Measurements from ENCODE around the gene ATG2A.
A peak's percentile ranks its signal among the peaks of the same experiment; 100 is the strongest.

Gene ATG2A

GRCh38 chr11:64916775-64917662, at the start of gene ATG2A:
TSS of gene ATG2A (minus strand) at chr11:64917209. CDS start at chr11:64917135, 74 bp downstream.
- peak; percentile 100 for DNase-seq (ENCODE audit: low spot score)

GRCh38 chr11:64963072-64963631, 46.1 kb upstream of the ATG2A start:
- no peak for DNase-seq (ENCODE audit: low spot score)

GRCh38 chr11:64960719-64961118, 43.7 kb upstream of the ATG2A start:
- no peak for DNase-seq (ENCODE audit: low spot score)

- no peak for DNase-seq (ENCODE audit: low spot score)
These were observed 42.5 kb upstream of the ATG2A start for GRCh38 chr11:64959498-64959897.

DNA sequence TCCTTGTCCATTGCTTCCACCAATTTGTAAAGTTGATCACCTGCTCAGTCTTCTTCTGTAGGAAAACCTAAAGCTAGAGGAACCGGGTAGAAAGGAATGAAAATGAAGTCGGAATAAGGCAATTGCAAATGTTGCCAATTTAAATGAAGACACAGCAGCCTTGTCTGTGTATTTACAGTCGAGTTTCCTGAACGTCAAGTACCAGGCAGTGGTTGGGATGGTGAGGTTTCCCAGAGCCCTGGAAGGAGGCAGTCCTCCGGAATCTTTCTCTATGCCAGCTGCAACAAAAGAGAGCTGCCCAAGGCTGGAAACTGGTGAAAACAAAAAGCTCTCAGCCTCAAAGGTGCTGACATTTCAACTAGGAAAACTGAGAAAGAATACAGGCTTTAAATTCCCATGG, 37.2 kb upstream of the ATG2A start:
- no peak for DNase-seq (ENCODE audit: low spot score)

GRCh38 chr11:64951529-64951928, 34.5 kb upstream of the ATG2A start:
- DNase-seq (ENCODE audit: low spot score) = no peak

GRCh38 chr11:64947208-64947814, 30.3 kb upstream of the ATG2A start:
- no peak for DNase-seq (ENCODE audit: low spot score)

GRCh38 chr11:64936539-64936938, 19.5 kb upstream of the ATG2A start:
- no peak for DNase-seq (ENCODE audit: low spot score)

- no peak for DNase-seq (ENCODE audit: low spot score)
These were observed 18.5 kb upstream of the ATG2A start, which contains the start of gene GPHA2 for GRCh38 chr11:64935359-64936081. TSS of gene GPHA2 (minus strand) at chr11:64935893. CDS start at chr11:64935460, 433 bp downstream.

- DNase-seq (ENCODE audit: low spot score) = no peak
These were observed 17.8 kb upstream of the ATG2A start for GRCh38 chr11:64934682-64935358.

DNA sequence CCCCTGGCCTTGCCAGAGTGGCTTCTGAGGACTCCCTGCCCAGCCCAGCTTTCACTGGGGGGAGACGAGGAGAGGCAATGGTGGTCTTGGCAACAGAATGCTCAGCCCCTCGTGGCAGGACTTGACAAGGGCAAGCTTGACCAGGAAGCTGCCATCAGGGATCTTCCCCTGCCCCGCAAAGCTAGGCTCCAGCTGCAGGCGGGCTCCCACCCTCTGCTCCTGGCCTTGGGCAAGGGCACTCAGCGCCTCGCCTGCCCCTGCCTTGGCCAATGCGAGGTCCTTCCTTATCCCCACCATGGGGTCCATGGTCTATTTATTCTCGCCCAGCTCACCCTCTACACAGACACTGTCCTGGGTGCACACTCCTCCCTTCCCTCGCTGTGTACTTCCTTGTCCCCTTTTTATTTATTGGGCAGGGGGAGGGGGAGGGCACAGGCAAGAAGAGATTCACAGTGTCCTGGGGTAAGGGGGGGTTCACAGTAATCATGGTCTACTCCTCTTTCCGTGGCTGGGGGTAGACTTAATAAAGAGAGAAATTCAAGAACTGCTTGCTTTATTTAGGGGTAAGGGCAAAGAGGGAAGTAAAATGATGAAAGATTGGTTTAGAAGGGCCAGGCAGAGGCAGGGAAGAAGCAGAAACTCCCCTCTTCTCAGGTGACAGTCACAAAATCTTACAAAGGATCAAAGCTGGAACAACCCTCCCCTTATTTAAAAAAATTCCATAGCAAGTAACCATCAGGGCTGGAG, 17.1 kb upstream of the ATG2A start:
- DNase-seq (ENCODE audit: low spot score) = no peak

- no peak for DNase-seq (ENCODE audit: low spot score)
These were observed 16.4 kb upstream of the ATG2A start for GRCh38 chr11:64933213-64933934.

- no peak for DNase-seq (ENCODE audit: low spot score)
These were observed 15.3 kb upstream of the ATG2A start for GRCh38 chr11:64932324-64932723.

GRCh38 chr11:64931290-64931689, 14.3 kb upstream of the ATG2A start:
- no peak for DNase-seq (ENCODE audit: low spot score)

GRCh38 chr11:64930340-64930739, 13.3 kb upstream of the ATG2A start:
- no peak for DNase-seq (ENCODE audit: low spot score)

GRCh38 chr11:64929625-64930024, 12.6 kb upstream of the ATG2A start:
- DNase-seq (ENCODE audit: low spot score) = no peak

DNA sequence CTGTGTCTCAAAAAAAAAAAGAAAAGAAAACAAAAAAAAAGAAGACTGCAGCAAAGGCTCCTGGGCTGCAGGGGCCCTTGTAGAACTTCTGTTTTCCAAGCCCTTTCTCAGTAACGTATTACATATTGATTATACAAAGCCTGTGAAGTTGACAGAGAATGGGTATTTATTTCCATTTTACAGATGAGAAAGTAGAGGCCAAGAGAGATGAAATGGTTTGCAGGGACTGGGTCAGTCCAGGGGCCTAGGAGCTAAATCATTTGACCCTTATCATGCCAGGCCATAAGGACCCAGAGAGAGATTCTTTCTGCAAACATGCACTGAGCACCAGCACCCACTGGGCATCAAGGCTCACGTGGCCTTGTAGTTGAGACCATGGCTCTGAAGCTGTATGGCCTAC, 11.9 kb upstream of the ATG2A start:
- no peak for DNase-seq (ENCODE audit: low spot score)

DNA sequence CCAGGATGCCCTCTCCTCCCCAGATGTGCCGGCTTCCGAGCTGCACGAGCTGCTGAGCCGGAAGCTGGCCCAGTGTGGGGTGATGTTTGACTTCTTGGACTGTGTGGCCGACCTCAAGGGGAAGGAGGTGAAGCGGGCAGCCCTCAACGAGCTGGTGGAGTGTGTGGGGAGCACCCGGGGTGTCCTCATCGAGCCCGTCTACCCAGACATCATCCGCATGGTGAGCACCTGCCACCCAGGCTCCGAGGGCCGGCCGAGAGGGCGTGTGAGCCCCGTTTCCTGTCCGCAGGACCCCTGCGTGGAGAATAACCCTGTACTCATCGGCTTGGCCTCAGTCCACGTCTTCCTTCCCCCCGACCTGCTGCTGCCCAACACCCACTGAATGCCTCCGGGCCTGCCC, 9.7 kb upstream of the ATG2A start:
- no peak for DNase-seq (ENCODE audit: low spot score)

- no peak for DNase-seq (ENCODE audit: low spot score)
These were observed 8.8 kb upstream of the ATG2A start for GRCh38 chr11:64925536-64926436.
